ENCODE data around the gene DIP2C.

DNA sequence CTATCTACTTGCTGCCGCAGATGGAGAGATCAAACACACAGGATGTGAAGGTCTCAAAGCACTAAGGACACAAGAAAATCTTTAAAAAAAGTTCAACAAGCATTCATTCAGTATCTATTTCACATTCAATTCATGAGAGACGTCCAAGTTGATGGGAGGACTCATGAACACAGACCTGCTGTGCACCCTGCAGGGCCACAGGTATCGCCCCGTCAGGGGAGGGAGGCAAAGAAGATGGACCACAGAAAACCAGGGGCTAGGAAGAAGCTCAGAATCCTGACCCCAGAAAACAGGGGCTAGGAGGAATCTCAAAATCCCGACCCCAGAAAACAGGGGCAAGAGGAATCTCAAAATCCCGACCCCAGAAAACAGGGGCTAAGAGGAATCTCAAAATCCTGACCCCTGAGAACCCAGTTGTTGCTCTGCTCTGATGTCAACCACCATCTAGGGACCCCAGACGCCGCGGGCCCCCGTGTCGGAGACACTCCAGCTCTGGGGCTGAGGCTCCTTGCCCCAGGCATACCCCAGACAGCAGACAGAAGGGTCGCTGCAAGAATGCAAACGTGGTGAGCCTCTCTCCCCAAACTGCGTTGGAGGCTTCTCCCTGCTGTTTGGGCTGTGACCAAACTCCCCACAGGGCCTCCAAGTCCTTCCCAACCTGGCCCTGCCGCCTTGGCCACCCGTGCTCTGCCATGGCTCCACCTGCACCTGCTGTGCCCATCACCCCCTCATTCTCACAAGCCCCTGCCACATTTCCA, 197.6 kb downstream of the DIP2C start:
- TF ChIP-seq, protein P1, sequence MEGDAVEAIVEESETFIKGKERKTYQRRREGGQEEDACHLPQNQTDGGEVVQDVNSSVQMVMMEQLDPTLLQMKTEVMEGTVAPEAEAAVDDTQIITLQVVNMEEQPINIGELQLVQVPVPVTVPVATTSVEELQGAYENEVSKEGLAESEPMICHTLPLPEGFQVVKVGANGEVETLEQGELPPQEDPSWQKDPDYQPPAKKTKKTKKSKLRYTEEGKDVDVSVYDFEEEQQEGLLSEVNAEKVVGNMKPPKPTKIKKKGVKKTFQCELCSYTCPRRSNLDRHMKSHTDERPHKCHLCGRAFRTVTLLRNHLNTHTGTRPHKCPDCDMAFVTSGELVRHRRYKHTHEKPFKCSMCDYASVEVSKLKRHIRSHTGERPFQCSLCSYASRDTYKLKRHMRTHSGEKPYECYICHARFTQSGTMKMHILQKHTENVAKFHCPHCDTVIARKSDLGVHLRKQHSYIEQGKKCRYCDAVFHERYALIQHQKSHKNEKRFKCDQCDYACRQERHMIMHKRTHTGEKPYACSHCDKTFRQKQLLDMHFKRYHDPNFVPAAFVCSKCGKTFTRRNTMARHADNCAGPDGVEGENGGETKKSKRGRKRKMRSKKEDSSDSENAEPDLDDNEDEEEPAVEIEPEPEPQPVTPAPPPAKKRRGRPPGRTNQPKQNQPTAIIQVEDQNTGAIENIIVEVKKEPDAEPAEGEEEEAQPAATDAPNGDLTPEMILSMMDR (conservative IDR thresholded peaks at IDR 0.05 in 1 of 2, IDR thresholded peaks at IDR 0.05 in 1 of 2; ENCODE audit: extremely low read depth in 1 of 2, insufficient read depth in 1 of 2, low read depth in 1 of 2, low read length in 2 of 2): no peak
- TF ChIP-seq EZH2 (IDR thresholded peaks at IDR 0.05; ENCODE audit: borderline replicate concordance, low read length): no peak

Data from mammary epithelial cell (primary cell).